NCI-H2196 treated with DMSO at 0.1 percent for 48 hours (cell line): ENCODE results near the gene CCDC24.

Experiments used
- DNase-seq: peaks from one replicate; lab custom pipeline; 2025; ENCODE audit not compliant: unreplicated experiment; lab: John Stamatoyannopoulos, UW

The CCDC24 gene

DNA sequence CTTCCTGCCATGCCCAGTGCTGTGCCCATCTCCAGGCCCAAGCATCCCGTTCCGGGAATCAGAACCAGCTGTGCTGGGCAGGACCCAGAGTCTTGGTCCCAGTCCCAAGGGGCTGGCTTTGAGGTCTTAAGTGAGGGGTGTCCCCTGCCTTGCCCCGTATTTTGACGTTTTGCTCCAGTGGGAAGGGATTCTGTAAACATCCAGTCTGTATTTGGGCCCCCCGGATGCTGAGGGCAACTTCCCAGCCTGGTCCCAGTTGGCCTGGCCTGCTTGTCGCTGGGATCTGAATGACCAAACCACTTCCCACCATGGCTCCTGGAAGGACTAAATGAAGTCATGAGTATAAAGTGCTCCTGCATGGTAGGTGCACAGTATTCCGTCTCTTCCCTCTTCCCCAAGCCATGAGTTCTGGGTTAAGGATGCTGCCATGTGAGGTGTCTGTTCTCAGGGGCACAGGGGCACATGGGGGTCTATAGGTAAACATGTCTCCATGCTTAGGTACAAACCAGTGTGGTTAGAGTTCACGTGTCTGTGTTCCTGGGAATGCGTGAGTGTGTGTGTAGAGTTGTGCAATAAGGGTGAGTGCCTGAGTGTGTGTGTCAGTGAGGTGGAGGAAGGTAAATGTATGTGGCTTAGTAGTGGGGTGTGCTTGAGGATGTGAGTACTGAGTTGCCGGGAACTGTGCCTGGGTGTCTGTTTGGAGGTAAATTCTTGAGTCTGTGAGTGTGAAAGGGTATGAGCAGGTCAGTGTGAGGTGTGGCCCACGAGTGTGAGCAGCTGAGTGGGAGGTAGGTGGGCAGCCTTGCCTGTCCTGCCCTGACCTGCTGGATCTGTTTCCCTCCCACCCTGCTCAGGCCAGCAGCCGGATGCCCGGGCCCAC lies 10.9 kb upstream of the CCDC24 start:
- no peak for DNase-seq

DNA sequence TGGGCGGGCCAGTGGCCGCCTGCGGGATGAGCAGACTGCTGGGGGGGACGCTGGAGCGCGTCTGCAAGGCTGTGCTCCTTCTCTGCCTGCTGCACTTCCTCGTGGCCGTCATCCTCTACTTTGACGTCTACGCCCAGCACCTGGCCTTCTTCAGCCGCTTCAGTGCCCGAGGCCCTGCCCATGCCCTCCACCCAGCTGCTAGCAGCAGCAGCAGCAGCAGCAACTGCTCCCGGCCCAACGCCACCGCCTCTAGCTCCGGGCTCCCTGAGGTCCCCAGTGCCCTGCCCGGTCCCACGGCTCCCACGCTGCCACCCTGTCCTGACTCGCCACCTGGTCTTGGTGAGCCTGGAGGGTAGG lies 10.3 kb upstream of the CCDC24 start:
- no peak for DNase-seq

DNA sequence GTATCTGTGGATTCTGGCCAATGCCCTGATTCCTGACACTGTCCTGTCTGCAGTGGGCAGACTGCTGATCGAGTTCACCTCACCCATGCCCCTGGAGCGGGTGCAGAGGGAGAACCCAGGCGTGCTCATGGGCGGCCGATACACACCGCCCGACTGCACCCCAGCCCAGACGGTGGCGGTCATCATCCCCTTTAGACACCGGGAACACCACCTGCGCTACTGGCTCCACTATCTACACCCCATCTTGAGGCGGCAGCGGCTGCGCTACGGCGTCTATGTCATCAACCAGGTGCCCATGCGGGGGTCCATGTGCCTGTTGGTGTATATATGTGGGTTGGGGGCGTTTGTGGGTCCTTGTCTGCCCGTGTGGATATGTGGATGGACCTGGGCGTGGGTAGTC lies 9.8 kb upstream of the CCDC24 start:
- DNase-seq, result no peak

DNA sequence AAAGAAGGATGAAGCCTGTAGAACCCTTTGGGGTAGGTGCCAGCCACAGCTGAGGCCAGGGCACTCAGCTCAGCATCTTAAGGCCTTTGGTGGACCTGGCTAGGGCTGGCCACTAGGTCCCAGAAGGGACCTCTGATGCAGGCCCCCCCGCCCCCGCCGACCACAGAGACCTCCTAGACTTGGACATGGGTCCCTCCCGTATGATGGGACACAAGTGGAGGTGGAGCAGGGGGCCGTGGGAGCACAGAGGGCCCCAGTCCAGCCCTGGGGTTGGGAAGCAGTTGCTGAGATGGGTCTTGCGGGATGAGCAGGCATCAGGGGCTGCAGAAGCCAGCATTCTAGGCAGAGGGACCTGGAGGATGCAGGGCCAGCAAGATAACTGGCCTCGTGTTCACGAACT lies 9.2 kb upstream of the CCDC24 start:
- DNase-seq, result no peak

DNA sequence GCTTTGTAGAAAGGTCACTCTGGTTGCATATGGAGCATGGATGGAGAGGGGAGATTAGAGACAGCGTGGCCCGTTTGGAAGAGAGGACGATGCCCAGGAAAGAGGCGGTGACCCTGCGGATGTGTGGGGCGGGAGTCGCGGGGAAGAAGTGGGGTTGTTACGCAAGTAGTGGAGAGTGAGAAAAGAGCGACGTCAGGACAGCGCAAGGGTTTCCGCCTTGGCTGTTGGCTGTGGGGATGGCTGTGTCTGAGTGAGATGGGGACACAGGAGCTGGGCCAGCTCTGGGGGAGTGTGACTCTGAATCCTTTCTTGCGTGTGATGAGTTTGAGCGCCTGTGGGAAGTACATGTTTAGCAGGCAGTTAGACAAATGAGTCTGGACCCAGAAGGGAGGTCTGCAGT lies 8.6 kb upstream of the CCDC24 start:
- DNase-seq, result no peak

DNA sequence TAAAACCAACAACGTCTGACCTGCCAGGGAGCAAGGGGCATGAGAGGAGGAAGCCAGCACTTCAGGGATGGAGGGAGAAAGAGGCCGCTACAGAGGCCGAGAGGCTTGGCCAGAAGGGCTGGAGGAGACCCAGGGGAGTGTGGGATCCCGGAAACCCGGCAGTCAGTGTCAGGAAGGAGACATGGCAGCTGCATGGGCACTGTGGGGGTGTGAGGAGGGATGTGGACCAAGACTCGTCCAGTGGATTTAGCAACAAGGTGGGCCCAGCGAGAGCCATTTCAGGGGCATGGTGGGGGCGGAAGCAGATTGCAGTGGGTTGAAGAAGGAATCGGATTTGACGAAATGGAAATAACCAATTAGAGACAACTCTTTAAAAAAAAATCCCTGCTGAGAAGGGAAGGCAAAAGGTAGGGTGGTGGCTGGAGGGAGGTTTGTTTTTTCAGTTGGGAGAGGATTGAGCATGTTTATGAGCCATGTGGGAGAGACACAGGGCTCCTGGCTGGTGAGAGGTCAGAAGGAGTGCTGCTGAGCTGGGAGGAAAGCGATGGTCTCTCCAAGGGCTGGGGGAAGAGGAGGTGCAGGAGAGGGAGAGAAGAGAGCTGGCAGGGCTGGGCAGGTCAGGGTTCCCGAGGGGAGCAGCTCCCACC lies 8.0 kb upstream of the CCDC24 start:
- DNase-seq, result no peak

DNA sequence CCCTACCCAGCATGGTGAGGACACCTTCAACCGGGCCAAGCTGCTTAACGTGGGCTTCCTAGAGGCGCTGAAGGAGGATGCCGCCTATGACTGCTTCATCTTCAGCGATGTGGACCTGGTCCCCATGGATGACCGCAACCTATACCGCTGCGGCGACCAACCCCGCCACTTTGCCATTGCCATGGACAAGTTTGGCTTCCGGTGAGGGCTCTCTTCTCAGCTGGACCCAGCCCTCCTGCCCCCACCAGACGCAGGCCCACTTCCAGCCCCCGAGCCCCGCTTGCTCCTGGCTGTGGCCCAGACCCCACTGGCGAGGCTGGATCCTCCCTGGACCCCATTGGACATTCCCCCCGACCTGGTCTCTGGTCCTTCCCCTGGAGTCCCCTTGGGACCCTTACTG lies 6.5 kb upstream of the CCDC24 start:
- no peak for DNase-seq

DNA sequence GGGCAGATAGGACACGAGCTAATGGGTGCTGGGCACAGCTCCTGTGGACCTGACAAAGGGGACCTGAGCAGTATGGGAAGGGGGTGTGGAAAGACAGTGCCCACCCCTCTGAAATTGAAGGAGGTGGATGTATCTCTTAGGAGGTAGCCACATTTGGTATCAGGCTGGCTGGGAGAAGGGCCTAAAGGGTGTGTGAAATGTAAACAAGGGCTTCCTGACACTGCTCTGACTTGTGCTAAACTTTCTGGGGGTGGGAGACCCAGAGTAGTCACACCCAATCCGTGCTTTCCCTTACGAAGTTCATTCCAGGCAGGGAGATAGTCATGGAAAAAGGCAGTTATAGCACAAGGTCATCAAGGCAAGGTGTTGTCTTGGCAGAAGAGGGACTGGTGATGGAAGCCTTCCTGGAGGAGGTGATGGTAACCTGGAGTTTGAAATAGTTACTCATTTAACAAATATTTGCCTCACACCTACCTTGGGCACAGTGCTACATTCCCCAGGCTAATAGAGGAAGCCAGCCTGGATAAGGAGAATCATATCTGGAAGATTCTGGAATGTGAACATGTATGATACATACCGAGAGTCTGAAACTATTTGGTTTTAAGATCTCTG lies 5.3 kb upstream of the CCDC24 start:
- DNase-seq, result no peak

DNA sequence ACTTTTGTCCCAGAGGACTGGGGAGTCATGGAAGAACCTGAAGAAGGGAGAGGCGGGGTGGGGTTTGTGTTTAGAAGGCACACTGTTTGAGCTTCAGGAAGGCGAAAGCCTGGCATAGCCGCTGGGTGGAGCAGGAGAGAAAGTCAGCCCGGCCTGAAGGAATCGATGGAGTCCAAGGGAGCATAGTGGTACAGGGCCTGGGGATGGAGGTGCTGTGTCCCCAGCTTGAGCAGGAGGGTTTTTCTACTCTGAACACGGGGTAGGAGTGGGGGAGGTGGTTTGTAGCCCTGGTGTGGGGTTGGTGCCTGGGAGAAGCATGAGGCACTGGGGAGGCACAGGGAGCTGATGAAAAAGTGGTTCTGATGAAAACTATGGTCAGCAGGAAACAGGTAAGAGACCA lies 4.7 kb upstream of the CCDC24 start:
- no peak for DNase-seq

DNA sequence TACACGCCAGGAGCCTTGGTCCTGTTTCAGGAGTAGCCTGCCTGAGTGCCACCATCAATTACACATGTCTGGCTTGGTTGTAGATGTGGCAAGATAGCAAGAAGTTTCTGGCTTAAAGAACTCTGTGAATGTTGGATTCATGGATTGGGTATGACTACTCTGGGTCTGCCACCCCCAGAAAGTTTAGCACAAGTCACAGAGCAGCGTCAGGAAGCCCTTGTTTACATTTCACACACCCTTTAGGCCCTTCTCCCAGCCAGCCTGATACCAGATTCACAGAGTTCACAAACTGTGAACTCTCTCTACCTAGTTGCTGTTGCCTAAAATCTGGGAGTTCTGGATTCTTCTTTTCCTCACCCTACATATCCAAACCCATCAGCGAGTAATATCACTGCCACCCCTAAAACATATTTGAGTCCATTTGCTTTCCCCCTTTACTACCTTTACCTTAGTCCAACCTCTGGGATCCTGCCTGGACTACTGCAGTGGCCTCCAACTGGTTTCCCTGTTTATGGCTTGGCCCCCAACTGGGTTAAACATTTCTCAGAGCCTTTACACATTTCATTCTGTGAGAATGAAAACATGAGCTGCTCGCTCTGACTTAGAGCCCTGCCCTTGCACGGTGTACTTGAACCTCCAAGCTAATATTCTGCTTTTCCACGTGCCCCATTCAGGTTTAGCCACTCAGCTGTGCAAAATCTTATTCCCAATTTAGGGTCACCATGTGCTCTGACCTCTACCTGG lies 4.1 kb upstream of the CCDC24 start:
- DNase-seq, result no peak

DNA sequence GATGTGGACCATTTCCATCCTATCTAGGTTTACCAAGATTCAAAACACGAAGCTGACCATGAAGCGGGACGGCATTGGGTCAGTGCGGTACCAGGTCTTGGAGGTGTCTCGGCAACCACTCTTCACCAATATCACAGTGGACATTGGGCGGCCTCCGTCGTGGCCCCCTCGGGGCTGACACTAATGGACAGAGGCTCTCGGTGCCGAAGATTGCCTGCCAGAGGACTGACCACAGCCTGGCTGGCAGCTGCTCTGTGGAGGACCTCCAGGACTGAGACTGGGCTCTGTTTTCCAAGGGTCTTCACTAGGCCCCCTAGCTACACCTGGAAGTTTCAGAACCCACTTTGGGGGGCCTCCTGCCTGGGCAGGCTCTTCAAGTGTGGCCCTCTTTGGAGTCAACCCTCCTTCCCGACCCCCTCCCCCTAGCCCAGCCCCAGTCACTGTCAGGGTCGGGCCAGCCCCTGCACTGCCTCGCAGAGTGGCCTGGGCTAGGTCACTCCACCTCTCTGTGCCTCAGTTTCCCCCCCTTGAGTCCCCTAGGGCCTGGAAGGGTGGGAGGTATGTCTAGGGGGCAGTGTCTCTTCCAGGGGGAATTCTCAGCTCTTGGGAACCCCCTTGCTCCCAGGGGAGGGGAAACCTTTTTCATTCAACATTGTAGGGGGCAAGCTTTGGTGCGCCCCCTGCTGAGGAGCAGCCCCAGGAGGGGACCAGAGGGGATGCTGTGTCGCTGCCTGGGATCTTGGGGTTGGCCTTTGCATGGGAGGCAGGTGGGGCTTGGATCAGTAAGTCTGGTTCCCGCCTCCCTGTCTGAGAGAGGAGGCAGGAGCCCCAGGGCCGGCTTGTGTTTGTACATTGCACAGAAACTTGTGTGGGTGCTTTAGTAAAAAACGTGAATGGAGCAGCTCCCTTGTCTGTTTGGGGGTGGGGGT lies 864 bp upstream of the CCDC24 start:
- no peak for DNase-seq

DNA sequence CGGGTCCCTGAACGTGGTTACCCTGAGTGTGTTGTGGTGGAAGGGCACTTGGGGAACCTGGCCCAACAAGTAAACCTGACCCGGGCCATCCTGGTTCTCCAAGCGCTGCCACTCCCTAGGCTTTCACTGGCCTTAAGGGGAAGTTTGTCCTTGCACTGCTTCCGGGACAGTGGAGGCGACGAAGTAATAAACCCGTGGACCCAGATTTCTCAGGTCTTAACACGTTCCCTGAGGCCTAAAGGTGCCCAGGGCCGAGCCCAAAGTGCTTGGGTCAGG lies 261 bp upstream of the CCDC24 start:
- DNase-seq, result no peak

DNA sequence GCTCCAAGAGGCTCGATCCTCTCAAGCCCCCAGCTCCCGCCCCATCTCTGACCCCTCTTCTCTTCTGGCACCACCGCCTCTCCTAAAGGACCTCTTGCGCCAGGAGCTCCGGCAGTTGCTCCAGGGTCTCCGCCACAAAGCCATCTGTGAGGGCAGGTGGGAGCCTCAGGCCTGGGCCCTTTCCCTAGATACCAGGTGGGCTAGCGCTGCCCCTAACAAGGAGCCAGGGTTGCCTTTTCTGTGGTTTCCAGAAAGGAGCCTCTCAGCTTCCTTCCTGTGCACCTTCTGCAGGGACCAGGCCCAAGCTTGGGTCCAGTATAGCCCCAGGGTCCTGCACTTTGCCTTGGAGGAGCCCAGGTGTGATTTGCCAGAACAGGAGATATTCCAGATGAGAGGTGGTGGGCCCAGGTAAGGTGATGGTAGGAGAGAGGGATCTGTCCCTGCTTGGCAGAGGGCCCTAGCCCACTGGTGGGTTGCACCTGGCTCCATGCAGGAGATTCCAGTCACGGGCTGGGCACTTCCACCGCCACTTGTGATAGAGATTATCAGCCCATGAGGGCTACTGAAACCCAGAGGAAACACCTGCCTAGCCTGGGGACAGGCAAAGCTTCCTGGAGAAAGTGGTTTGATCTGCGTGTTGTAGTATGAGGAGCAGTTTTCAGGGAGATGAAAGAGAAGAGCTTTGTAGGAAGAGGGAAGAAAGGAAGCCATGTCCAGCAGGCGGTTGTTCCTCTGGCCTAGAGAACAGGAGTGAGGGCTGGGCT lies 1.0 kb downstream of the CCDC24 start:
- DNase-seq, result no peak

DNA sequence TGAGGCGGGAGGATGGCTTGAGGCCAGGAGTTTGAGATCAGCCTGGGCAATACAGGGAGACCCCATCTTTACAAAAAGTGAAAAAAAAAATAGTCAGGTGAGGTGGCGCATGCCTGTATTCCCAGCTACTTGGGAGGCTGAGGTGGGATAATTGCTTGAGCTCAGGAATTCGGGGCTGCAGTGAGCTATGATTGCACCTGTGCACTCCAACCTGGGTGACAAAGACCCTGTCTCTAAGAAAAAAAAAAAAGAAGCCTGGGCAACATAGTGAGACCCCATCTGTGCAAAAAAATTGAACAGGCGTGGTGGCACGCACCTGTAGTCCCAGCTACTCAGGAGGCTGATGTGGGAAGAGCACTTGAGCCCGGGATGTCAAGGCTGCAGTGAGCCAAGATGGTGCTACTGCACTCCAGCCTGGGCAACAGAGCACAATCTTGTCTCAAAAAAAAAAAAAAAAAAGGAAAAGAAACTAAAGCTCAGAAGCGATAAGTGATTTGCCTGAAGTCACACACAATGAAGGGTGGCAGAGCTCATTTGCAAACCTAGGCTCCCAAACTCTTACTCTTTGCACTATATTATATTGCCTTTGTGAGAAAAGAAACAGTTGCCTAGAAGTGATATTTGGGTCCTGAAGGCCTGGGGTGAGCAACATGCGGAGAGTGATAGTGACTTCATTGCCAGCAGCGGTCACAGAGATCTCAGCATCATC lies 2.0 kb downstream of the CCDC24 start:
- DNase-seq, result no peak

DNA sequence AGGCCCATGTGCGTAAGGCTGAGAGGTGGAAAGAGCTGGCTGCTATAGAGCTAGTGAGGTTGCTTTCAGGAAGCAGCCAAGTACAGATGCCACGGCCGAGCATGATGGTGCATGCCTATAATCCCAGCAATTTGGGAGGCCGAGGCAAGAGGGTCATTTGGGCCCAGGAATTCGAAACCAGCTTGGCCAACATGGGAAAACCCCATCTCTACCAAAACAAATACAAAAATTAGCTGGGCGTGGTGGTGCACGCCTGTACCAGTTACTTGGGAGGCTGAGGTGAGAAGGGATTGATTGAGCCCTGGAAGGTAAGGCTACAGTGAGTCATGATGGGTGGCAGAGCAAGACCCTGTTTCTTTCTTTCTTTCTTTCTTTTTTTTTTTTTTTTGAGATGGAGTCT lies 2.7 kb downstream of the CCDC24 start:
- no peak for DNase-seq

DNA sequence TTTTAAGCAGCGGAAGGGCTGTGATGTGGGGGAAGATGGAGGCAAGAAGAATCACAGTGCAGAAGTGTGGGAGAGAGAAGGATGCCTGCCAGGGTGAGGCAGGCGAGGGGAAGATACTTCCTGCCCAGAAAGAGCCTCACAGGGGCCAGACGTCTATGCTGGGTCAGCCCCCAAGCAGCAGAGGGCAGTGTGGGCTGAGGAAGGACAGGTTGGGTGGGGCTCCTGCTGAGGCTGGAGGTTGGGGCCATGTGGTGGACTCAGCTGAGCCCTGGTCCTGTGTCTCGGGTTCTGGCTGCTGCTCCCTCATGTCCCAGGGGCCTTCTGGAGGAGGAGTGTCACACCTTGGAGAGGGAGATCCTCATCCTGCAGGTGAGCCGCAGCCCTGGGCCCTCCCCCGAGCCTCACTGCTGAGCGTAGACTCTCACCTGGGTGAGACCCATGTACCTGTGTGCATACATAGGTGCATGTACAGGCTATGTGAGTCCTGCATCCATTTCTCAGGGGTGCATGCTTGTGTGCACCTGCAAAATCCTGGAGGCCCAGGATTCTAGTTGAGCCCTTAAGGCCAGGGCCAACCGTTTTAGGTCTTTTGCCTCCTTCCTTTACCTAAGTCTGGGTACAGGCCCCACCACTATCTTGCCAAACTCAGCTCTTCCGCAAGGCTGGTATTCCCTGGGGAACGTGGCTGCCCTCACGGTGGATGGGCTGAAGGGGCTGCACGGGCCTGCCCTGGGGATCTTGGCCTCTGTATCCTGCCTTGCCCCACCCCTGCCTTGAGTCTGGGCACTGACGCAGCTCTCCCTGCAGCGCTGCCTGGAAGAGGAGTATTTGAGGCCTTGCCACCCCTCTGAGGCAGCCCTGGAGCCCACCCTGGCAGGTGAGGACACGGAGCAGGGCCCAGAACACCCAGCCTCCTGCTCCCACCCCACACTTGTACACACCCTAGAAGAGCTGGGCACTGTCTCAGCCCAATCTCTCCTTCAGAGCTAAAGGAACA lies 3.7 kb downstream of the CCDC24 start:
- no peak for DNase-seq

DNA sequence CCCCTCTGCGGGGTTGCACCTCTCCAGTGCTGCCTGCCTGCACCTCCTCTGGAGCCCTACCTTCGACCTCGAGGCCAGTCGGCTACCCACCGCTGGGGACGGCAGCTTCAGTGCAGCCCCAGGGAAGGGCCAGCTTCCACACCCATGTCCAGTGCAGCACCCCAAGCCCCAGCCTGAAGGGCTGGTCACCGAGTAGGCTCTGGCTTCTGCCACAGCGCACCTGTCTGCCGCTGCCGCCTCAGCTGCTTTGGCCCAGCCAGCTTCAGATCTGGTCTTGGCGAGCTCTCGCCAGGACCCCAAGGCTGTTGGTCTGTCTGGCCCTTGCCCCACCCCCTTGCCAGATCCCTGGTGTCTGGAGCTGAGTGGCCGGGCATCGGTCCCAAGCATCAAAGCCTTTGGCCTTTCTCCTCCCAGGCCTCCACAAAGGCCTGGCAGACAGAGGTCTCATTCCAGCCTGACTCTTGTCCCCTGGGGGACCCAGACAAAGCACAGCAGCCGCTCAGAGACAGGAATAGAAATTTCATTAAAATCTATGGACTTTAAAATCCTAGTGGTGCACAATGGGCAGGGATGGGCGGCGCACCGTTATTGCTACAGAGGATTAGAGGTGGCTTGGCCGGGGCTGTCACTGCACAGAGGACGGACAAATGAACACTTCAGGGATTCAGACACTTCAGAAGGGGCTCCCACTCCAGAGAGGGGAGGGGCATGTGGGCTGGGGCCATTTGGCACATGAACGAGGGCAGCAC lies 4.8 kb downstream of the CCDC24 start:
- DNase-seq, result no peak

DNA sequence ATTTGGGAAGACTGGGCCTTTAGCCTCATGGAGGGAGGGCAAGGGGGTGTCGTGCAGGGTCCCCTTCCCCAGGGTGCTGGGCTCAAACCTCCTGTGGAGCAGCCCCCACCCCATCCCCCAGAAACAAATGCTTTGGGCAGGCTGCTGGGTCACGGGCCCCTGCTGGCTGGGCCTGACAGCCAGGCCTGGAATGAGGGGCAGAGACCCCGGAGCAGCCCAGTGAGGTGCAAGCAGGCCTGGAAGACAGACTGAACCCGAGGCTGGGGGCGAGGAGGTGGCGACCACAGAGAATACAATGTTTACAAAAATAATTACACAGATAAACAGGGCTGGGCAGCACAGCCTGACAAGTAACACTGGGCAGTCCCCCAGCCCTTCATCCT lies 5.3 kb downstream of the CCDC24 start:
- no peak for DNase-seq
